ENCODE results near the gene SYCP2L. TPM values are rescaled to one million over a fixed set of nuclear protein-coding genes. Genes with fewer than 3 reads are reported as not detected.

Gene SYCP2L
- polyA plus RNA-seq, 1 donor from 2014 or later = 9.4 TPM

DNA sequence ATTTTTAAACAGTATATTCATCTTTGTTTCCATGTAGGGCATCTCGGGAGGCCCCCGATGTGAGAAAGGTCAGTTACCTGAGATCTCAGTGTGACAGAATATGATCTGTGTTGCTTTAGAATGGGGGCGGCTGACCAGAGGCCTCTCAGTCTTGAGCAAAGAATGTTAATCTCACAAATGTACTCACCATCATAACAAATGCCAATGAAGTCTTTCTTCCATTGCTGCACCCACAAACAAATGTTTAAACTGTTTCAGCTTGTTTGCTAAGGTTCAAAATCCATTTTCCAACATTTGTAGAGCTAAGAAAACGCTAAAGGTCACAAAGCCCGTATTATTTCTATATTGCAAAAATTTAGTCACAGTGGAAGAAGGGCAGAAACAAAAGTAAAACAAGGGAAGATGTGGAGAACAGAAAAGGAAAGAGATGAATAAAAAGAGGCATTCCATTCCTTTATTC is 125.5 kb downstream of the SYCP2L start:
- Histone ChIP-seq H3K4me2 (ENCODE audit: low read length) (no peak overlapping the region), H3K9me3 (ENCODE audit: low read length) (no peaks in the 10 kb centered on the region), H2AFZ (ENCODE audit: low read depth, low read length) (no peak overlapping the region), H3K27ac (ENCODE audit: low read length) (no peak overlapping the region), H3K79me2 (replicated peaks; ENCODE audit: insufficient read depth, low read length) (no peaks in the 10 kb centered on the region), H3K4me3 (ENCODE audit: low read length) (no peak overlapping the region), H3K36me3 (ENCODE audit: insufficient read depth, low read length) (no peaks in the 10 kb centered on the region), H3K9ac (ENCODE audit: low read length) (no peak overlapping the region), H4K20me1 (ENCODE audit: insufficient read depth) (no peaks in the 10 kb centered on the region), H3F3A (ENCODE audit: insufficient read depth, low read length, poor library complexity, severe bottlenecking) (no peaks in the 10 kb centered on the region), H3K9me2 (ENCODE audit: insufficient read depth, low read length) (no peaks in the 10 kb centered on the region), H3K27me3 (ENCODE audit: insufficient read depth, low read depth, low read length) (no peaks in the 10 kb centered on the region)
- no peak for TF ChIP-seq SMC3 (conservative IDR thresholded peaks at IDR 0.05; ENCODE audit: poor library complexity)
- TF ChIP-seq RAD21 (conservative IDR thresholded peaks at IDR 0.05) = no peak
- no peak for TF ChIP-seq EZH2 (IDR thresholded peaks at IDR 0.05; ENCODE audit: borderline replicate concordance, insufficient read depth, low read length, poor library complexity, severe bottlenecking)
- TF ChIP-seq CTCF (IDR thresholded peaks at IDR 0.05; ENCODE audit: poor library complexity, severe bottlenecking) = no peak
- TF ChIP-seq EP300 (conservative IDR thresholded peaks at IDR 0.05; ENCODE audit: poor library complexity, severe bottlenecking) = no peak
- TF ChIP-seq TAF1 (IDR thresholded peaks at IDR 0.05; ENCODE audit: low read depth) = no peak
- TF ChIP-seq POLR2AphosphoS5 (IDR thresholded peaks at IDR 0.05) = no peak
- TF ChIP-seq MXI1 (conservative IDR thresholded peaks at IDR 0.05; ENCODE audit: poor library complexity, severe bottlenecking) = no peak
- TF ChIP-seq REST (IDR thresholded peaks at IDR 0.05; ENCODE audit: borderline replicate concordance) = no peak

- no peaks in the 10 kb centered on the region for H3K36me3 ChIP-seq (ENCODE audit: insufficient read depth, low read length)
- no peak overlapping the region for H3K9ac ChIP-seq (ENCODE audit: low read length)
- no peaks in the 10 kb centered on the region for H3K9me2 ChIP-seq (ENCODE audit: insufficient read depth, low read length)
- H3K9me3 ChIP-seq (ENCODE audit: low read length) = no peaks in the 10 kb centered on the region
- H3K79me2 ChIP-seq (replicated peaks; ENCODE audit: insufficient read depth, low read length) = no peaks in the 10 kb centered on the region
- no peak overlapping the region for H3K4me2 ChIP-seq (ENCODE audit: low read length)
- no peak overlapping the region for H2AFZ ChIP-seq (ENCODE audit: low read depth, low read length)
- H3K27me3 ChIP-seq (ENCODE audit: insufficient read depth, low read depth, low read length) = no peaks in the 10 kb centered on the region
- no peak overlapping the region for H3K4me3 ChIP-seq (ENCODE audit: low read length)
- TF ChIP-seq RAD21 (conservative IDR thresholded peaks at IDR 0.05) (no peak), REST (IDR thresholded peaks at IDR 0.05; ENCODE audit: borderline replicate concordance) (no peak), MXI1 (conservative IDR thresholded peaks at IDR 0.05; ENCODE audit: poor library complexity, severe bottlenecking) (no peak), CTCF (IDR thresholded peaks at IDR 0.05; ENCODE audit: poor library complexity, severe bottlenecking) (no peak), EP300 (conservative IDR thresholded peaks at IDR 0.05; ENCODE audit: poor library complexity, severe bottlenecking) (no peak), TAF1 (IDR thresholded peaks at IDR 0.05; ENCODE audit: low read depth) (no peak), EZH2 (IDR thresholded peaks at IDR 0.05; ENCODE audit: borderline replicate concordance, insufficient read depth, low read length, poor library complexity, severe bottlenecking) (no peak), POLR2AphosphoS5 (IDR thresholded peaks at IDR 0.05) (no peak), SMC3 (conservative IDR thresholded peaks at IDR 0.05; ENCODE audit: poor library complexity) (no peak)
- H4K20me1 ChIP-seq (ENCODE audit: insufficient read depth) = no peaks in the 10 kb centered on the region
- no peaks in the 10 kb centered on the region for H3F3A ChIP-seq (ENCODE audit: insufficient read depth, low read length, poor library complexity, severe bottlenecking)
- no peak overlapping the region for H3K27ac ChIP-seq (ENCODE audit: low read length)
Measured at GRCh38 chr6:11012976-11013720, 126.3 kb downstream of the SYCP2L start.
